ENCODE data around the gene PPAT.
"Not testable (repeated sequence)": the region's sequence is repeated elsewhere in the genome, so short reads cannot be mapped to it uniquely, and the experiment has no call there.

The PPAT gene

DNA sequence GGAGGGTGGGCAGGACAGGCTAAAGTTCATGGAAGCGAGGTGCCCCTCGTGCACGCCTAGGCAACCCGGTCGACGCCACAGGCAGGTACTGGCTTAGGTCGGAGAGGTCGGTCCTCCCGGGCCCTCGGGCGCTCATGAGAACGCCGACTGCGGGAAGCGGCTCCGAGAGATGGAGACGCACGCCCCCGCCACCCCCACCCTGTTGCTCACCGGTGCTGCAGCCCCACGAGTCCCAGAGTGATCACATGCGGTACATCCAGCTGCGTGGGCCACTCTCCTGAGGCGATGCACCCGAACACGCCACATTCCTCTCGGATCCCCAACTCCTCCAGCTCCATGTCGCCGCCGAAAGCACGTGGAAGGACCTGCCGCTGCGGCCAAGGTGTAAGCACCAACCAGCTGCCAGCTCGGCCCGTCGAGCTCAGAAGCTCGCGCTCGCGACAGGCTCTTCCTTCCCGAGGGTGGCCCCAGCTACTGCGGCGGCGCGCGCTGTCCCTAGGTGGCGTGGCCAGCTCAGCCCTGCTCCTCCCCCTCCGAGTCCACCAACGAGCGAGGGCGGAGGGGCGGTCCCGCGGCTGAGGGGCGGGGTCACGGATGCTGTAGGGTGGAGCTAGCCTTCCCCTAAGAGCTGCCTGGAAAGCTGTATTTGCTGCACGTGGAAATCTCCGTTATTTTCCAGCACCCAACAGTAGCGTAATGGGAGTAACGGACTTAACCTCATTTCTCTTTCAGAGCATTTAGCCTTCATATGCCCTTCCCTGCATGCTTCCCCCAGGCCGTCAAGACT, at the start of gene PPAT:
Gene PPAT, minus strand, starts transcription at position 476 of the 787 bp plus-strand sequence. Its CDS starts 138 bp downstream, at position 338.
- ATAC-seq (peak; percentile 84), DNase-seq (peak; percentile 99)

- no peak for ATAC-seq
- DNase-seq: no peak
These were observed 45.3 kb upstream of the PPAT start for GRCh38 chr4:56480691-56481090.

DNA sequence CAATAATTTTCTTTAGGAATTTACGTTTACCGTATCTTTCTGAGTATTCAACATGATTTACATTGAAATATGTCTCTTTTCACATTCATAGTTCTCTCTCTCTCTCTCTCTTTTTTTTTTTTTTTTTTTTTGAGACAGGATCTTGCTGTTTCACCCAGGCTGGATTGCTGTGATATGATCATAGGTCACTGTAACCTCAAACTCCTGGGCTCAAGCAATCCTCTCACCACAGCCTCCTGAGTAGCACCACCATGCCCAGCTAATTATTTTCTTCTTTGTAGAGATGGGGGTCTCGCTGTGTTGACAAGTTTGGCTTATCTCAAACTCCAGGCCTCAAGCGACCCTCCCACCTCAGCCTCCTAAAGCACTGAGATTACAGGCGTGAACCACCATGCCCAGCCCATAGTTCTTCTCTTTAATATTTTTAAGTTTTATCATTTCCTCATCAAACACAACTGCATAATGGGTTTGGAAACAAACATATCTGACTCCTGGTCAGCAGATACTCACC, 41.8 kb upstream of the PPAT start:
- DNase-seq: no peak
- ATAC-seq: no peak

- no peak for ATAC-seq
- no peak for DNase-seq
These were observed 40.5 kb upstream of the PPAT start for GRCh38 chr4:56475917-56476316.

- DNase-seq (no peak), ATAC-seq (no peak)
These were observed 34.2 kb upstream of the PPAT start for GRCh38 chr4:56469489-56470210.

DNA sequence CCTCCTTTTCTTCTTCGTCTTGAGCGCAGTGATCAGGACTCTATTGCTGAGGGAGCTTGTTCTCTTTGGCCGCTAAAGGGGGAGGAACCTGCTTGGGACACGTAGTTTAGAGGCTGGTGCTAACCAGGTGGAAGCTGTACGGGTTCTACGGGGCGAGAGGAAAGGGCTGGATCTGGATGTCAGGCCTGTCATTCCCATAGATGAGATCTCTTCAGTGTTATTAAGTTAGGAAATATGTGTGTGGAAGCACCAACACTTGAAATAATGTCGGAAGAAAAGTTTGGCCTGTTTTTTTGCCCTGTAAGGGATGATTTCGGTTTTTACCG, 32.6 kb upstream of the PPAT start:
- no peak for DNase-seq

DNA sequence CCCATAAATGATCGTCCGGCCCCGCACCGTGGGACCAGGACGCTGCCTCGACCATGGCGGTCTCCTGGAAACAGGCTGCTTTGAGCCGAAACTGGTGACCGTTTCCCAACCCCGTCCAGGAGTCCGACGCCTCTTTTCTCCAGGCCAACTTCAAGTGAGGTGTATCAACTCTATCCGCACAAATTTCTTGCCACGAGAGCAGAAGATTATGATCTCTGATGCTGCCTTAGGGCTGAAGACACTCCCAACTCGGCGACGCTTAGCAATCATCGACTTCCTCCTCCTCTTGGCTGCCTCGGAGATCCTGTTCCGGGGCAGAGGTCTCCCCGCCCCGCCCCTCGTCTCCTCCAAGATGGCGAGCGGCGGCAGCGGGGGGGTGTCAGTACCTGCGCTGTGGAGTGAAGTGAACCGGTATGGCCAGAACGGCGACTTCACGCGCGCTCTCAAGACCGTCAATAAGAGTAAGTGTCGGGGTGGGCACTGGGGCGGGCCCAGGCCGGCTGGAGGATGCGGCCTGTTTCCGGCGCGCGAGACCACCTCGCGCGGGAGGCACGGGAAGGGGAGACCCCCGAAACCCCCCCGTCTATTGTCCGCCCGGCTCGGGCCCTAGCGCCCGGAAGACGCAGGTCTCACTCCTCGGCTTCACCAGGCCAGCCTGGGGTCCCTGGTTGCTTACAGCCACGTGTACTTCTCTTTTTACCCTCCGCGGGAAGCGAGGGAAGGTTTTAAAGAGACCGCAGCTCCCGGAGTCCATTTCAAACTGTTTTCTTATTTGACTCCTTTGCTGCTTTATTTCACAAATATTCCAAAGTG, 32.1 kb upstream of the PPAT start, which contains the start of gene SRP72:
Gene SRP72, plus strand, starts transcription at position 334 of the 813 bp plus-strand sequence. Its CDS starts 19 bp downstream, at position 353.
- DNase-seq: peak; percentile 90
- ATAC-seq: peak; percentile 90

More for the DNA sequence above, 32.6 kb upstream of the PPAT start:
- ATAC-seq: peak; percentile 39

DNA sequence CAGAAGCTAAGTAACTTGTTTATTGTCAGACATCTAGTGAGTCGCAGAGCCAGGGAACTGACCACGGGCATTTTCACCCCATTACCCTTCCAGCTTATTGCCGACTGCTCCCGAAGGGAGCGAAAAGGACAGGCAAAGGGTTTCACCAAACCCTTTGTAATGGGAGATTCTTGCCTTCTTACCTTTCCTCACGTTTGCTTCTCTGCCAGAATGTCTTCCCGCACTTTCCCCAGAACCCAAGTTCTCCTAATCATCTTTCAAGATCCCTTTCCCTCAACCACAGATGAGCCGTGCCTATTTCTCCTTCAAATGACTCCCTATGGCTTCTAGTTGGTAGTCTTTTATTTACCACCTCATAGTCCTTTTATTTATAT, 31.5 kb upstream of the PPAT start:
- no peak for ATAC-seq
- no peak for DNase-seq

DNA sequence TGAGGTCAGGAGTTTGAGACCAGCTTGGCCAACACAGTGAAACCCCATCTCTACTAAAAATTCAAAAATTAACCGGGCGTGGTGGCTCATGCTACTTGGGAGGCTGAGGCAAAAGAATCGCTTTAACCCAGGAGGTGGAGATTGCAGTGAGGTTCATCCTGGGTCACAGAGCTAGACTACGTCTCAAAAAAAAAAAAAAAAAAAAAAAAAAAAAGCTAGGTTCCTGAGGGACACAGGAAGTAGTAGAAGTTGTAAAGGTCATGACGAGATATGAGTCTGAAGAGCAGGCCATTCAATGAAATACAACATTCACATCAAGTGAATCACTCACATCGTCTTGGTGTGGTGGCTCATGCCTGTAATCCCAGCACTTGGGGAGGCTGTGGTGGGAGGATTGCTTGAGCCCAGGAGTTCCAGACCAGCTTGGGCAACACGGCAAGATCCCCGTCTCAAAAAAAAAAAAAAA, 30.9 kb upstream of the PPAT start:
- ATAC-seq (peak; percentile 45), DNase-seq (peak; percentile 41)

GRCh38 chr4:56465599-56466295, 30.3 kb upstream of the PPAT start:
- ATAC-seq (no peak), DNase-seq (no peak)

DNA sequence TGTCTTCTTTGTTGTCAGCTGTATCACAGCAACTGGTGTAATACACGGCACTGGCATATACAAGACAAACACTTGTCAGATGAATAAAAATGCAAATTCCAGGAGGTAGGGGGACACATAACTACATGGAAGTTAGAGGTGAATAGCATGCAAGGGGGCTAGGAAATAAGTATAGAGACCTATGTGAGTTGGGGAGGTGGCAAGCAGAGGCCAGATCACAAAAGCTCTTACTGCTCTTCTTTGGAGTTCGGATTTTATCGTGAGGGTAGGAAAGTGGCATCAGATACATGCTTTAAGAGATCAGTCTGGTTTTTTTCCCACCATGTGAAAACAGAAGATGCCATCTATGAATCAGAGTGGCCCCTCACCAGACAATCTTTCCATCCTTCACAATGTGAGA, 29.2 kb upstream of the PPAT start:
- no peak for DNase-seq
- no peak for ATAC-seq

- no peak for ATAC-seq
- no peak for DNase-seq
These were observed 28.3 kb upstream of the PPAT start for GRCh38 chr4:56463711-56464110.

GRCh38 chr4:56462157-56462556, 26.7 kb upstream of the PPAT start:
- ATAC-seq (no peak), DNase-seq (no peak)

DNA sequence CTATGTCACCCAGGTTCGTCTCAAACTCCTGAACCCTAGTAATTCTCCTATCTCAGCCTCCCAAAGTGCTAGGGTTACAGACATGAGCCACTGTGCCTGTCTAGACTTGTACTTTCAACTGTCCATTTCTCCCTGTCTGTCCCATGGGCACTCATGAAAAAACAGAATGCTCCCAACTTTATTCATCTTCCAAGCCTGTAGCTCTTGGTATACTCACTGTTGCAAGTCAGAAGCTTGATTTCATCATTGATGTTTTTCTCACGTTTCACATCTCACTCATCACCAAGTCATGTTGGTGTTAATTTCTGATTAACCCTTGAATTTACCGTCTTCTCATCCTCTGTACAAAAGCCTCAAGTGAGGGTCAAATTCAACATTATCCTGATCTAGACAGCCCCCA, 24.7 kb upstream of the PPAT start:
- no peak for ATAC-seq

DNA sequence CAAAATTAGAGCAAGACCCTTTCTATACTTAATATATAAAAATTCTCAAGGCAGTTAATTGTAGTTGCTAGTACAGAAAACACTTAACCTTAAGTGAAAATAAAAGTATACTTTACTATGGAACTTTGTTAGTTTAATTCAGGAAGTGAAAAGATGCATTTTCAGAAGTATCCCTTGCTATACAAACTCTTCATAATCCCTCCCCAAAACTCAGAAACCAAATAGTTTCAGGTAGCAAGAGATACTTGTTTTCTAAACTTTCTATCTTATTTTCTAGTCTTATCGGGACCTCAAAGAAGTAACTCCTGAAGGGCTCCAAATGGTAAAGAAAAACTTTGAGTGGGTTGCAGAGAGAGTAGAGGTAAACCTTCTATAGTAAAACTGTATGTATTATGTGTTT, 14.9 kb upstream of the PPAT start:
- no peak for ATAC-seq
- DNase-seq: no peak

More for the DNA sequence above, 24.7 kb upstream of the PPAT start:
- DNase-seq: no peak

DNA sequence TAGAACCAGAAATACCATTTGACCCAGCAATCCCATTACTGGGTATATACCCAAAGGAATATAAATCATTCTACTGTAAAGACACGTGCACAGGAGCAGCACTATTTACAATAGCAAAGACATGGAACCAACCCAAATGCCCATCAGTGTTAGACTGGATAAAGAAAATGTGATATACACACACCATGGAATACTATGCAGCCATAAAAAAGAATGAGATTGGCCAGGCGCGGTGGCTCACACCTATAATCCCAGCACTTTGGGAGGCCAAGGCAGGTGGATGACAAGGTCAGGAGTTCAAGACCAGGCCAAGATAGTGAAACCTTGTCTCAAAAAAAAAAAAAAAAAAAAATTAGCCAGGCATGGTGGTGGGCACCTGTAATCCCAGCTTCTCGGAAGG, 14.1 kb upstream of the PPAT start:
- not testable (repeated sequence) for ATAC-seq, DNase-seq

DNA sequence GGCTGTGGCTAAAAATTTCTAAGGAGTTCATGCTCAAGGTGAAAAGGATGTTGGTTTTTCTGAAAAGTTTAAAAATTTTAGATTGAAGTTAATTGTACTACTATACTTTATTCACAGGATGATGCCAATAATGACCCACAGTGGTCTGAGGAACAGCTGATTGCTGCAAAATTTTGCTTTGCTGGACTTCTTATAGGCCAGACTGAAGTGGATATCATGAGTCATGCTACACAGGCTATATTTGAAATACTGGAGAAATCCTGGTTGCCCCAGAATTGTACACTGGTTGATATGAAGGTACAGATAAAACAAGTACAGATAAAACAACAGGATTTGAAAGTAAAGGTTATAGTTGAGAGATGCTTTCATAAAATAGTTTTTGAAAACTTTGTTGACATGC, 12.9 kb upstream of the PPAT start:
- no peak for DNase-seq

DNA sequence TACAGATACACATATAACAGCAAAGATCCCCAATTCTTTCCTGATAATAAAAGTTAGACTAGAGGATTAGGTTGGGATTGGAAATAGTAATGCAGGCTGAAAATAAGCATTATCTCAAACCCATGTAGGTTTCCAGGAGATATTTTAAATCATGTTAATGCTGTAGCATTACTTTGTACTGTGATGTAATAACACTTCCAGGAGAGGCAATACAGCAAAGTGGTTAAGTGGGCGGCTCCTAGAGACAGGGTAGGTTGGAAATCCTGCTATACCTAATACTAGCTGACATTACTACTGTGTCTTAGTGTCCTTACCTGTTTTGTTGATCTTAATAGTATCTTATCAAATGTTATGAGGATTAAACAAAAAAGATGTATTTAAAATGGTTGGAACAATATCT, 10.3 kb upstream of the PPAT start:
- ATAC-seq (no peak), DNase-seq (no peak)

More for the DNA sequence above, 12.9 kb upstream of the PPAT start:
- no peak for ATAC-seq

DNA sequence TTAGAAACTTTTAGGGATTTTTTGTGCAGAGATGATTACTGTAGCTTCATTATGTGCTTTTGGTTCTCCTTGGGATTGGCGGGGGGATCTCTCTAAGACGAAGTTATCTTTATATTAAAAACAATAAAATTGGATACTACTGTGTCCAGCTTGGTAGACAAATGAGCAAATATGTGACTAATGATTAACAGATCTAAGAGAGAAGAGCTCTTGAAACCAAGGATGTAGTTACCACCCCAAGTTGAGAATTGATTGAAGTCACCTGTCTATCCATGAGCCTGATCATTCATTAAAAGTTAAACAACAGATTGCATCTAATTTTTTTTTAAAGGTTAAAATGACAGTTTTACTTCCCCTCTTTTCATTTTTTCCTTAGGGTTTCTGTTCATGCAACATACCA, 9.3 kb upstream of the PPAT start:
- DNase-seq (no peak), ATAC-seq (no peak)

DNA sequence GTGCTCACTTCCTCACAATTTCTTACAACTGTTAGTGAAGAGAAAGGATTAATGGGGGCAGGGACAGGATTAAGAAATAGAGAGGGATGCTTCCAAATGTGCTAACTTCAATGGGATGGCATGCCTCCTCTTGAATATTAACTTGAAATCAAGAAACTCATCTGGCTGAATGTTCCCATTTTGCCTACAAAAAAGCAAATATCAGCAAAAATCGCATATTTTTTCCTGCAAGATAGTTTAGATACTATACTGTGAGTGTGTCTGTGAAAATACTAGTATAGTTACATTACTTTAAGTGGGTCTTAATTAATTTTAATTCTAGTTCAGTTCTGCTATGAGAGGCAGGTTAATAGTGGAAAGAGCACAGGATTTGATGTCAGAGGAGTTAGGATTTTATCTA, 5.6 kb upstream of the PPAT start:
- no peak for DNase-seq
- ATAC-seq: no peak

DNA sequence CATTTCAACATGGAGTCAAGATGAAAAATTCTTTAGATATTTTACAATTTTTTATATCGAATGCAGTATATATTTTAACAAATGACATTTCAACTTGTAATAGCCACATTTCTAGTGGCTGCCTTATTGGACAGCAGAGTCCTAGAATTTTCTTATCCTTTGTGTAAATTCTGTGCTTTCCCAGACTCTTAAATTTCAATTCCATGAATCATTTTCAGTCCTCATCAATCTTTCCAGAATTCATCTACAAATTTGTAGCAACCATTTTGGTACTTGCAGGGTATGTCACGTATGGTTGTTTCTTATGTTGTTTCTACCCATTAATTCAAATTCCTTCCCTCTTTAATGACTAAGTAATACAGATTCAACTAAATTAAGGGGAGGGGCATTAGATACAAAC, 3.4 kb upstream of the PPAT start:
- ATAC-seq (no peak), DNase-seq (no peak)

Data from stimulated activated naive CD8-positive, alpha-beta T cell treated with anti-CD3 and anti-CD28 coated beads, Interleukin-15, Interleukin-2, amounts not matched to agents 100 U/mL and 50 U/mL, for 24 hours (primary cell).